SW480 (cell line): ENCODE measurements around the gene F13A1.

Source experiments
- DNase-seq: peaks from one replicate; pipeline ENCODE4 v3.0.0-alpha.2; 2016; ENCODE audit warnings: low spot score

Gene F13A1

DNA sequence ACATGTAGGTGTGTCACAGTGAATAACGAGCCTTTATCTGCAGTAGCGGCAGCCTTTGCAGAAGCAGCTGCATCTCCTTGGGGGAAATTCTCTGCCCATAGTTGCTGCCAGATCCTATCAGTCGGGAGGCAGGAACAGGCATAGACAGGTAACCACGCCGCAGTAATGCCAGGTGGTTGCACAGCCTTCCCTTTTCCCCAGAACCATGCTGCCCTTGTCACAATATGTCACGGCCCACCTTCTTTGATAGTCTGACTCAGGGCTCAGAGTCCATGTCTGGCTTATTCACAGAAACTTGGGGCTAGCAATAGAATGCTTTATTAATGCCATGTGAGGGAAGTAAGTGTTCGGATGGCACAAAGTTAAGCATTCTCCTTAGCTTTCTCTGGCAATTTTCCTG is 76.6 kb downstream of the F13A1 start:
- DNase-seq = peak; percentile 75

DNA sequence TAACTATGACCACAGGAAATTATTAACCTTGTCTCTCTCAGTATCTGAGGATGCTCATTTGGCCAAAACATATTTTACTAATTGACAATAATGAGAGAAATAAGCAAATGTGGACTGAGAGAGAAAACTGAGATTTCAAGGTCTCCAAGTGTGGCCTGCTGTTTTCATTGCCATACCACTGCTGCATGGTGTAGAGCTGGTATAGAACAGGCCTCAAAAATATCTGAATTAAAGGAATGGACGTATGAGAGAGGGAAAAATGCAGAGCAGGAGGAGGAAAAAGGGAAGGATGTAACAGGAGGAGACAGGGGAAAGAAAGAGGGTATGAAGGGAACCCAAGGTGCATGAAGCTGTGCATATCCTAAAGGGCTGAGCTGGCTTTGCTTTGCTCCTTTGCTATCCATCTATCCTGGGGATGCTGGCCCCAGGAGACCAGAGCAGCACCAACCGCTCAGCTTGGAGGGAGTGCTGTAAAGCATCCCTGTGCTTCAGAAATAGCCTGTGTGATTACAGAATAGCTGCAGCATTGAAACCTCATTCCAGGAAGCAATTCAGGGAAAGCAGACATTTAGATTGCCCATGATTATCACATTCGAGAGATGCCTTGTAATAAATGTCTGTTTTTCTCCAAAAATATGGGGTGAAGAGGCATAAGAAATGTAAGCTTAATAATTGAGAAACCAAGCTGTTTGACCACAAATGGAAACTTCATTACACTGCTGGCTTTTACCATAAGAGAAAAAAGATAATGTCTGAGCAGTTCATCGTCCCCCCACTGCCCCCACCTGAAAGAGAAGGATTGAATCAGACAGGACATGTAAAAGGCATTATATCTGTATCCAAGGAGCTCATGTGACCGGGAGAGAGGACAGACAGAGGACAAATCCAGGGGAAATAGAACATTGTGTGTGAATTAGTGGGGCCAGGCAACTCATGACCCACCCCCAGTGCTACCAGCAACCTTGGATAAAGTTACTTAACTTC is 80.6 kb downstream of the F13A1 start:
- DNase-seq = no peak

DNA sequence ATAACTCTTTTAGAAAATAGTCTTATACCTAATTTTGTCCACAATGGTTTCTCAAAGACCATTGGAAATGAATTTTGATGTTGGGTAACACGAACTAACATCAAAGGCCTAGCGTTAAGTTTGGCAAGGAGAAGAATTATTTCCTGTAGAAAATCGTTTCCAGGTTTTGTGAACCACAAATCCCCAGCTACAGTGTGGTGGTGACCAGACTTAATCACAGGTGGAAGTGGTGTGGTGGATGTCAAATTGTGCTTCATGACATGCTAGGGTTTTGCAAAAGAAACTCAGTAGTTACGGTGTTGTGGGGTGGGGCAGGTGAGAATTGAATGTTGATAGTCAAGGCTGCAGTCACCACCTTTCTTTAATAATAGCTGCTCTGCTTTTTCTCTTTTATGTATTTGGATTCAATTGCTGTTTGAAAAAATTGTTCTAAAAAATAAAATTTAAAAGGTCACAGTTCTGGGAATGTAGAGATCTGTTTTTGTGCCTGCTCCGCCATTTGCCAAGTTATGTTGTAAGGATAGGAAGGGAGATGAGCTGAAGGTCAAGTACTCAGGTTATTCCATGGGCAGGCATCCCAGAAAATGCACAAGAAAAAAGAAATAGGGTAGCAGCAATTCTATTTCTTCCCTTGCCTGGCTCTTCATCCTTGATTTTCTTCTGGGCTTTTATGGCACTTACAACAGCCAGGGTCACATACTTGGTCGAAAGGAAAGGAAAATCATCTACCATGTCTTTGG is 83.6 kb downstream of the F13A1 start:
- peak; percentile 23 for DNase-seq

DNA sequence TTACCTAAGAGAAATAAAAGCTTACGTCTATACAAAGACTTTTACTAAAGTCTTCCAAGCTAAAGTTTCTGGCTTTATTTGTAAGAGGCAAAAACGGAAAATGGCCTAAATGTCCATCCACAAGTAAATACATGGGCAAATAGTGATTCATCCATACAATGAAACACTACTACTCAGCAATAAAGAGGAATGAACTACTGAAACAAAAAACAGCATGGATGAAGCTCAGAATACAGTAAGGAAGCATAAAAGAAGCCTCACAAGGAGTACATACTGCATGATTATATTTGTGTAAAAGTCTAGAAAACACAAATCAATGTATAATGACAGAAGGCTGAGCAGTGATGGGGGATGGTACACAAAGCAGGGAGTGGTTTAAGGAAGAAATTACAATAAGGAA is 84.7 kb downstream of the F13A1 start:
- DNase-seq = no peak

DNA sequence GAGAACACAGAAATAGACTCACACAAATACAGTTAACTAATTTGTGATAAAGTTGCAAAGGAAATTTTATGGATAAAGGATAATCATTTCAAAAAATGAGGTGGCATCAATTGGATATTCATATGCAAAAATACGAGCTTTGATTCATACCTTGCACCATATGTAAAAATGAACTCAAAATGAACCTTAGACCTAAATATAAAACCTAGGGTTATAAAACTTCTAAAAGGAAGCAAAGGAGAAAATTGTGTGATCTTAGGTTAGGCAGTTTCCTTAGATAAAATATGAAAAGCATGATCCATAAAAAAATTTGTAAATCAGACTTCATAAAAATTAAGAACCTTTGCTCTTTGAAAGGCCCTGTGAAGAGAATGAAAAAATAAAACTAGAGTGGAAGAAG is 85.5 kb downstream of the F13A1 start:
- DNase-seq = no peak

DNA sequence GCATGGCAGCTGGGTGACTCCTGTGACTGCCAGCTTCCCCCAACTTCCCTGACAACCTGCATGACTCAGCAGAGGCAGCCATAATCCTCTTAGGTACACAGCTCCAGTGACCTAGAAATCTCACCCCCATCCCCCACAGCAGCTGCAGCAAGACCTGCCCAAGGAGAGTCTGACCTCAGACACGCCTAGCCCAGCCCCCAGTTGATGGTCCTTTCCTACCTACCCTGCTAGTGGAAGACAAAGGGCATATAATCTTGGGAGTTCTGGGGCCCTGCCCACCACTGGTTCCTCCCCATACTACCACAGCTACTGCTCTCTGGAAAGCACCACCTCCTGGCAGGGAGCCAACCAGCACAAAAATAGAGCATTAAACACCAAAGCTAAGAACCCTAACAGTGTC is 90.2 kb downstream of the F13A1 start:
- DNase-seq = peak; percentile 71

DNA sequence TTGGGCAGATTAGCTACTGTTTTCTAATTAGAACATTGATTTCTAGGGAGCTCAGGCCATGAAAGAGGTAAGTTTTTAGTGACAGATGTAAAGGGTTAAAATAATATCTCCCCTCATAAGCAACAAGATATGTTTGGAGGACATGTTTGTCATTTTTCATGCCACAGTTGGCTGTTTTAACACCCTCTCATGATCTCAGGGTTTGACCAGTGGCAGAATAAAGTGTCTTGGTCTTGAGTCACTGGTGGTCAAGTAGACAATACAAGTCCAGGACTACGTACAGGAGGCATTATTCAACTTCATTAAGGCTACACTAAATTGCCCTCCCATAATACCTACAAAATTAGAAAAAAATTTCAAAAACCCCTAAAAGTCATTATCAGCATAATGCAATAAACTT is 92.6 kb downstream of the F13A1 start:
- no peak for DNase-seq

DNA sequence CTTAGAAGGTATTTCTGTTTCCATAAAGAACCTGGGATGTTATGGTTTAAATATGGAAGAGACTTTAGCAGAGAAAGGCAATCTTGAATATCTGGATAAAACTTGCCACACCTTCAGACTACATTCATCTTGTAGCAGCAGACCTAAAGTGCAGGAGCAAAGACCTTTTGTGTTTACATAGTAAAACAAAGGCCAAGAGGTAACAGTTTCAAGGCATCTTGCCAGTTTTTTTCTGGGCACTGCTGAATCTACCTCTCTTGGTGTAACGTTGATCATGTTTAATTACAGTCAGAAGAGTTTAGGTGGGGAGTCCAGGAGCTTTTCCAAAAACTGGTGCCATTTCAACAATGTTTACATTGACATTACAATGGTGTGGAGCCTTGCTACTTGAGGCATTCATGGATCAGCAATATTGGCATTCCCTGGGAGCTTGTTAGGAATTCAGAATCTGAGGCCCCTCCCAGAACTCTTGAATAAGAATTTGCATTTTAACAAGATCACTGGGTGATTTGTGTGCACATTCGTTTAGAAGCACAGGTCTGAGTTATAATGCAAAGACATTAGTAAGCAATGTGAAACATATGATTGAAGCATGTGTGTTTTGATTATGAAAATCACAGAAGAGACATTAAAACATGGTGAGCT is 94.5 kb downstream of the F13A1 start:
- DNase-seq = no peak

DNA sequence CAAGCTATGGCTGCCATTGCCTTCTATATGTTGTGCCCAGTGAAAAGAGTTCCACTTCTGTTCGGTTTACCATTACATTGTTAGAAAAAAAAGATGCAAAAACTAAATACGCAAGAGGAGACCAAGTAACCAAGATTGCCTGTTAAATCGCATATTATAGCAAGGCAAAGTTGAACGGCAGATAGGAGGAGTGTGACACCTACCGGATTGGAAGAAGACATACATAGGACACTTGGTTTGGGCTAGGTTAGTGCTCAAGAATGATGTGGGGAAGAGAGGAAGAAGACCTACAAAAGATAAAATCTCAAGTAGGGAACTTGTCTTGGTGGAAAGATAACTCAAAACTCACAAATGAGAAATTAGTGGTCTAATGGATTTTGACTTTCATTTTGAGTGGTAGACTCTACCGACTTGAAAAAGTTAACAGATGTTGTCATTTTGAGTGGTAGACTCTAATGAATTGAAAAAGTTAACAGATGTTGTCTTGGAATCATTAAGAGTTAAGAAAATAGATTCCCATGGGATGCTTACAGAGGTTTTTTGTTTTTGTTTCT is 95.5 kb downstream of the F13A1 start:
- DNase-seq = no peak

DNA sequence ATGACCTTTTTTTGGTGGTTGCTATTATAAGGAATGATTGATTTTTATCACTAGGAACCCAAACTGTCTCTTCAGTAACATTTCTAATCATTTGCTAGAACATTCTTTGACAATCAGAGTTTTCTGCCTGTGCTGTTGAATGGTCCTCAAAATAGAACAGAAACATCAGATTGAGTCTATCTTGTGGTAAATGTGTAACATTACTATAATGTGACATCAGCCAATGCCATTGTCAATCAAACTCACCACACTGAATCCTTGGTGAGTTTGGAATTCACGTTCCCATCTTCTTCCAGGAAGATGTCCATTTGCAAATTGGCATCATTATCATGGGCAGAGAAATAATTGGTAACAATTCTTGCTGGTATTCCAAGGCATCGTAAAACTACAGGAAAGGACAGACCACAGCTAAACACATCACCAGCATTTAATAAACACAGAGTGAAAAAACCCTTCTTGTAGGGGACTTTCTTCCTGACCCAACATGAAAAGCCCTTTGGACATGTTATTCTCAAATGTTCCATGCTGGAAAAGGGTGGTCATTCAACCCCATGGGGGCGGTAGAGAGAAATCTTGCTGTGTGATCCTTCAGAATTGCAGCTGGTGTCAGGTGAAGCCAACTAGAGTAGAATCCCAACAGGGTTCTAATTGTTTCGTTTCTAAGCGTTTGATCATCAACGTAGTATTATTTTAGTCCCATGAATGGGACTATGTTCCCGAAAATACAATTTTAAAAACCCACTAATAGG is 98.5 kb downstream of the F13A1 start:
- no peak for DNase-seq

DNA sequence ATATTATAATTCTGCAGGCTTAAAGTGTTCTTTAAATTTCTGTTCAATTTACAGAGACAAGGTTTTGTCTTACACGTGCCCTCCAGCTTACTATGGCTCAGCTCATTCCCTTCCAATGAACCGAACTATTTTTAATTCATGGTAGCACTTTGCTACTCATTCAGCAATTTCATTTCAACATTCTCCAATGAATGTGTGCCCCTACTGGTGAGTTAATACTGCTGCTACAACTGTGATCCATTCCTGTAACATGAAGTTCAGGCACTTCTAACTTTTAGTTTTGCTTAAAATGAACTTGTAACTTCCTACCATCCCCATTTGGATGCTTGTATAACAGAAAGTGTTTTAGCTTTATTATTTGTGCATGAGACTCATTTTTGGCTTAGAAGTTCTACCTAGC is 99.7 kb downstream of the F13A1 start:
- no peak for DNase-seq

DNA sequence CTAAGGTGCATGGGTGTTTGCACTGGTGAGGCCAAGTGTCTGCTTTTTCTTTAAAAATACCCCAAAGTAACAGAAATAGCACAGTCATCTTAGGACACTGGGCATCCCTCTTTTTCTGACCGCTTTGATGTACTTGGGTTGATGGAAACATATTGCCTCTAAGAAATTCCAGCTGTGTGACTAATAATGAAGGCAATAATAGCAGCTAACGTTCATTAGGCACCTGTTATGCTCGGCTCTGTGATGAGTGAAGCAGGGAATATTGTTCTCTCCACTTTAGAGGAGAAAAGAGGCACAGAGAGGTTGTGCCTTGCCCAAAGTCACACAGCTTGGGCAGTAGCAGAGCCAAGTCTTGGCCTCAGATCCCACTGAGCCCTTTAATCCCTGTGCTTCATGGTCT is 100.7 kb downstream of the F13A1 start:
- no peak for DNase-seq

DNA sequence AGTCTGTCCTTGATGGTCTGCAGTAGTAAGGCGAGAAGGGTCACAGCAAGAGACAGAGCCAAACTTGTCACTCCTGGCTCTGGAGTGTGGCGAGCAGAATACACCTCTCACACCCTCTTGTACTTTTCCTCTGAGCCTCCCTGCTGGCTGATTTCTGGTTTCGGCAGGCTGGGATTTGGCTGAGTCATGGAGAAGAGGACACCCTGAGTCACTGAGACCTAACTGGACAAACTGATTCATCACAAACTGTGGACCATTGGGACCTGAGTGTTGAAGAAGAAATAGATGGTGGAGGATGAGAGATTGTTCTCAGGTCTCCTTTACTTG is 101.7 kb downstream of the F13A1 start:
- DNase-seq = peak; percentile 39

DNA sequence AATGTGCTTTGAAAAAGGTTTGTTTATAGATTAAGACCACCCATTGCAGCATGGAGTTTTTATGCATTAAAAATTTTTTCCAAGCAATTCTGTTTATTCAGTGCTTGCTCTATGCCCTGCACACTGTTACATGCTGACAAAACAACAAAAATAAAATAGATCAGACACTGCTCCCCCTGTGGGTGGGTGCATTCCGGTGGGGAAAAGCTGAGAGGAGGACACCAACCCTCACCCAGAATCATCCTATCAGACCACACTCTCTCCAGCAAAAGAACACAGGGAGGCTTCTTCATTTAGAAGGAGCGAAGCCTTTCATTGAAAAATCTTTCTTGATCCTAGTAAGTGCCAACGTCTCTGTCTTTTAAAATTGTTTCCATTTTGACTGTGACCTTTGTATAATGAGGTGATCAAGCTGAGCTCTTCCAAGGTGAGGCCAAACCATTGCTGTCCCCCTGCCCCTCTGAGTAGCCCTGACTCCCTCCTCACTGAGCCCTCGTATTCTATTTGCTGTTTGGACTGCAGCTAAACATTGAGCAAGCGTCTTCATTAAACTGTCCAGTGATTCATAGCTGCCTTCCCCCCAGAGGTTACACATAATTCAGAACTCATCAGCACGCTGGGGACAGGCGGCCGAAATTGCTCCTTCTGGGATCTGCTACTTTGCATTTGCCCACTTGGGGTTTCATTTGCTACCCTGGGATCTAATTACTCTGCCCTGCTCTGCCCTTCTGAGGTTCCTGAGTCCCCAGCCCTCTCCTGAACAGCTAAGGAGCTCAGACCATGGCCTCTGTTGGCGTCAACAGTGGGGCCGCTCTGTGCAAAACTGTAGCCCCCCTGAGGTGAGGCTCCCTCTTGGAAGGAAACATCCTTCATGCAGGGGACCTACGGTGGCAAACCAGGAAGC is 102.4 kb downstream of the F13A1 start:
- DNase-seq = no peak

DNA sequence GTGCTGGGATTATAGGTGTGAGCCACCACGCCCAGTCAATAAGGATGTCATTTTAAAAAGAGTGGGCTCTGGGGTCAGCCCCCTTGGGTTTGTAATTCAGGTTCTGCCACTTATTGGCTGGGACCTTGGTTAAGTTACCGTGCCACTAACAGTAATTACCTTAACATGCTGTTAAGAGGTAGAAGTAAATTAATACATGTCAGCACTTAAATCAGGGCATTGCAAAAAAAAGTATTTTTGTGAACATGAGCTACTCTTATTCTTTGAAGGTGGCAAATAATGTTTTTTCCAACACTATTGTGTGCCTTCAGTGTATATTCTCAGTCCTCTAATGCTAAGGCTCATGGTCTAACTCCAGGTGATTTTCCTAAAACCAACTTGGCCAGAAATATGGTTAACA is 109.5 kb downstream of the F13A1 start:
- DNase-seq = no peak

DNA sequence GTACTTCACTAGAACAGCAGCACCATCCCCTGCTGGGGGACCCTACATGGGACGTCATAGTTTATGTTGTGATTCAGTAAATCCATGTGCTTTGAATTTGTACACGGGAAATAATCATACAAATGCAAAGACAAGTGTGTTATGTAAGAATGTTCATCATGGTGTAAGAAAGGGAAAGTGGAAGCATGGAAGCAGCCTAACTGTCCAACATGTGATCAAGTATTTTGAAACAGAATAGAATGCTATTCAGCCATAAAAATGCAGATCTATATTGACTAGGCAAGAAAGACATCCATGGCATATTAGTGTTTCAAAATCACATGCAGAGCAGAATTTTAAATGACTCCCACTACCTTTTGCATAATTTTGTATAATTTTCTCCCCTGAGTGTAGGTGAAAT is 117.6 kb downstream of the F13A1 start:
- no peak for DNase-seq

DNA sequence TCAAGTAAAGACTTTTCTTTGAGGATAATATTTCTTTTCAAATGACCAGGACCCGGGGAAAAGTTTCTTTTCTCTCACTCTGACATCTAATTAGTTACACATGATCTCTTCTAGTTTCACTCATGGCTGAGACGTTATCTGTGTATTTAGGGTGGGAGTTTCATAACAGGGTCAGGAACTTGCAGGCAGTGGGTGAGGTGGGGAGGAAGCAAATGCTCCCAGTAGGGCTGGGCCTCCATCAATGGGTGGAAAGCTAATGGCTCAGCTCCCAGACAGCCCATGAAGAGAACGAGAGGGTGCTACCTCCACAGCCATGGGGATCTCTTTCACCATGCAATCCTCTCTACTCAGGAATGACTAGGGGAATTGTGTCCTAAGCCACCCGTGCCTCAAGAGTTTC is 119.3 kb downstream of the F13A1 start:
- DNase-seq = no peak

DNA sequence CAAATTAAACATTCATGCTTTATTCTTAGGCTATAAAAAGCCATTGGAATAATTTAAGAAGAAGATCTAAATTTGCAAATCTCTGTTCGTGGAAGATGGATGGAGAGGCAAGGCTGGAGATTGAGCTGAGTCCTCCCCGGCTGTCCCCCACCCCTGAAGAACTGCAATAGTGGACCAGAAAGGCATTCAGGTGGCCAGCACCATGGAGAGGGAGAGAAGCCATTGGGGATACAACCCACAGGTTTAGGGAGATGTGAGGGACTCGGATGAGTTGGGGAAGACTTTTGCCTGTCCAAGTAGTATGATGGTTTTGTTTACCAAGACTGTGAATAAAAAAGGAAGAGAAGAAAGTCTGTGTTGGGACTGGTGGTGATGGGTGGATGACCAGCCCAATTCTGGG is 120.8 kb downstream of the F13A1 start:
- no peak for DNase-seq

DNA sequence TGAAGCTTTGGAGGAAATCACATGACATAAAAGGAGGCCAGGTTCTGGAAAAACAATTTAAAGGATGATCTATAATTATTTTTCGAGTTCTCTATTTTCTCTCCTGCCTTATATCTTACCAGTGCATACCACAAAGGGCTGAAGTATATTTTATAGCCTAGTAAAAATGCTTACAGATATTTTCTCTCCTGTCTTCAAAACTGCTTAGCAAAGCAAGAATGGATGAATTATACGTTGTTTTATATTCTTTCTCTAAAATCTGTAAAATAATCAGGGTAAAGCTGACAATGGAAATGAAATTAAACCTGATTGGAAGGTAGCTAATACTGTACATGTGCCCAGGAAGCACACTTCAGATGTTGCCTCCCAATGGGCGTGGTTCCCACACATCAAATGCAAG is 123.7 kb downstream of the F13A1 start:
- DNase-seq = no peak

DNA sequence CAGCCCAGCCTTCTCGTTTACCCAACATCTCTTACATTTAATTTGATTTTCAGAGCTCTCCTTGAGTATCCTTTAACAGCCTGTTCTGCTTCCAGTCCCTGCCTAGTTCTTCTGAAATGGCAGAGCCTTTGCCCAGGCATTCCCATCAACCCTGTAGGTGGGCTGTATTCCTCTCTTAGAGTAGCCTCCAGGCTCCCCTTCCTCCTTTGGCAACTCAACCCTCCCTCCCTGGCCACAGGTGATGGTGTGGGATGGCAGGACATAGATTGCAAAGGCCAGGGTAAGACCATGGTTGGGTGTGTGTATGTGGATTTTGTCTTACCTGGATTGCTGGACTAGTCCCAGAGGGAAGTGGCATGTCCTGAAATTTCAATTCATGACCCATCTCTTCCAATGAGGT is 125.4 kb downstream of the F13A1 start:
- DNase-seq = no peak

DNA sequence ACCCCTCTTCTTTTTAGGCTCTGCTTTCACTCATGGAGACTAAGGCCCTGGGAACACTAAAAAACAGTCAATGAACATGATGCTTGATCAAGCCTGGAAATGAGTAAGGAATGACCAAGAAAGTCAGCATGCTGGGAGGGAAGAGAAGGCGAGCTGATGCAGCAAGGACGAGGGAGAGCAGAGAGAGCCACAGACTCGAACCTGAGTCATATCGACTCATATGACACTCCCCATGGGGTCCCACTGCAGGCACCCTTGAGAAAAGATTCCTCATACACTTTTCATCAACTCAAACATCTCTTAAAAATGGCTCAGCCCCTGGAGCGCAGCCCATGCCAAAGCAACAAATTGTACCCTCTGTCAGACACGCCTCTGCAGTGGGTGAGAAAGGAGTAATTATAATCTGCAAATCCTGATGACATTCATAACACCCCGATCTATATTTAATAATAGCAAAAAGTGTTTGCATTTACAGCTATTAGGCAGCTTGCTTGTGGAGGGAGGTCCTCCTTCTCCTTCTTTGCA is 127.2 kb downstream of the F13A1 start:
- DNase-seq = no peak
